RWPE2 (cell line): Measurements from ENCODE around the gene RPL19.

ENCODE experiments used
- ATAC-seq: fragments of 200-7000 bp; cut with Tn5 transposase; 3 replicates; pipeline ENCODE4 v1.9.1; 2021; ENCODE audit warnings: low read depth
- DNase-seq: peaks from one replicate; pipeline ENCODE4 v3.0.0-alpha.2; 2020; ENCODE audit warnings: low spot score
- H3K27ac ChIP-seq: fragments of 450-650 bp; 2 replicates; pipeline ENCODE4 v1.5.1; 2017; ENCODE audit warnings: mild to moderate bottlenecking; ENCODE audit not compliant: poor library complexity, severe bottlenecking
- H3K27me3 ChIP-seq: fragments of 250-450 bp; sonication (Bioruptor Pico); 2 replicates; pipeline ENCODE4 v1.5.1; 2021; ENCODE audit warnings: mild to moderate bottlenecking, moderate library complexity; ENCODE audit not compliant: insufficient read depth, poor library complexity, severe bottlenecking
- H3K36me3 ChIP-seq: fragments of 250-450 bp; sonication (Bioruptor Pico); 2 replicates; pipeline ENCODE4 v1.5.1; 2020; ENCODE audit warnings: low read depth, mild to moderate bottlenecking, moderate library complexity
- H3K4me1 ChIP-seq: fragments of 250-450 bp; sonication (Bioruptor Pico); 2 replicates; pipeline ENCODE4 v1.5.1; 2021; ENCODE audit warnings: mild to moderate bottlenecking, moderate library complexity; ENCODE audit not compliant: insufficient read depth, poor library complexity, severe bottlenecking
- H3K4me3 ChIP-seq: fragments of 250-450 bp; sonication (Bioruptor Pico); 2 replicates; pipeline ENCODE4 v1.5.1; 2021; ENCODE audit warnings: mild to moderate bottlenecking, moderate library complexity; ENCODE audit not compliant: severe bottlenecking
- H3K9me3 ChIP-seq: fragments of 250-450 bp; sonication (Bioruptor Pico); 2 replicates; pipeline ENCODE4 v1.5.1; 2021; ENCODE audit warnings: mild to moderate bottlenecking, moderate library complexity; ENCODE audit not compliant: severe bottlenecking
- TF ChIP-seq, protein P1 (sequence below): fragments of 450-650 bp; IDR thresholded peaks from one replicate; pipeline ENCODE4 v1.5.1; 2017; ENCODE audit warnings: mild to moderate bottlenecking, moderate library complexity; ENCODE audit not compliant: poor library complexity, severe bottlenecking

The RPL19 gene

DNA sequence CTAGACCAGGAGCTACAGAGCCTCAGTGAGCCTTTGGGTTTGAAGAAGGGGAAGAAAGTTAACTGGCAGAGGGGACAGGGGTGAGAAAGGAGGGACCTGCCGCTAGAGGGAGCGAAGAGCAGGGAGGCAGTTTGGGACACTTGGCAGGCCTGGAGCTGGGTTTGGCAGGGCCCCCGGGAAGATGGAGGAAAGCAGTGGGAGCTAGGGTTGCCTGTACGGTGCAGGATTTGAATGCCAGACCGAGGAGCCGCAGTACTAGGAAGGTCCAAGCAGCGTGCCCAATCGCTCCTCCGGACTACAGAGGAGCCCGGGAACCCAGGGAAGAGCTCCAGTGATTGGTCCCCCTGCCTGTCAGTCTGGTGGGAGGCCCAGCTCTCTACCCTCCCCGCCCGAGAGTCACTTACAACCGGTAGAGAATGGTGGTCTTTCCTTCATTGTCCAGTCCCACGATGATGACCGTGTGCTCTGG, 35.4 kb upstream of the RPL19 start:
- H3K36me3 ChIP-seq: no peaks in the 10 kb centered on the region
- H3K9me3 ChIP-seq: no peaks in the 10 kb centered on the region
- H3K27ac ChIP-seq: no peak overlapping the region
- ATAC-seq (peak; percentile 80), DNase-seq (no peak)
- peaks cover 5% of the 10 kb centered on the region for H3K4me1 ChIP-seq
- H3K27me3 ChIP-seq: no peaks in the 10 kb centered on the region
- TF ChIP-seq, protein P1, sequence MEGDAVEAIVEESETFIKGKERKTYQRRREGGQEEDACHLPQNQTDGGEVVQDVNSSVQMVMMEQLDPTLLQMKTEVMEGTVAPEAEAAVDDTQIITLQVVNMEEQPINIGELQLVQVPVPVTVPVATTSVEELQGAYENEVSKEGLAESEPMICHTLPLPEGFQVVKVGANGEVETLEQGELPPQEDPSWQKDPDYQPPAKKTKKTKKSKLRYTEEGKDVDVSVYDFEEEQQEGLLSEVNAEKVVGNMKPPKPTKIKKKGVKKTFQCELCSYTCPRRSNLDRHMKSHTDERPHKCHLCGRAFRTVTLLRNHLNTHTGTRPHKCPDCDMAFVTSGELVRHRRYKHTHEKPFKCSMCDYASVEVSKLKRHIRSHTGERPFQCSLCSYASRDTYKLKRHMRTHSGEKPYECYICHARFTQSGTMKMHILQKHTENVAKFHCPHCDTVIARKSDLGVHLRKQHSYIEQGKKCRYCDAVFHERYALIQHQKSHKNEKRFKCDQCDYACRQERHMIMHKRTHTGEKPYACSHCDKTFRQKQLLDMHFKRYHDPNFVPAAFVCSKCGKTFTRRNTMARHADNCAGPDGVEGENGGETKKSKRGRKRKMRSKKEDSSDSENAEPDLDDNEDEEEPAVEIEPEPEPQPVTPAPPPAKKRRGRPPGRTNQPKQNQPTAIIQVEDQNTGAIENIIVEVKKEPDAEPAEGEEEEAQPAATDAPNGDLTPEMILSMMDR: peak; percentile 85
- H3K4me3 ChIP-seq: peak overlapping the region; percentile 2

DNA sequence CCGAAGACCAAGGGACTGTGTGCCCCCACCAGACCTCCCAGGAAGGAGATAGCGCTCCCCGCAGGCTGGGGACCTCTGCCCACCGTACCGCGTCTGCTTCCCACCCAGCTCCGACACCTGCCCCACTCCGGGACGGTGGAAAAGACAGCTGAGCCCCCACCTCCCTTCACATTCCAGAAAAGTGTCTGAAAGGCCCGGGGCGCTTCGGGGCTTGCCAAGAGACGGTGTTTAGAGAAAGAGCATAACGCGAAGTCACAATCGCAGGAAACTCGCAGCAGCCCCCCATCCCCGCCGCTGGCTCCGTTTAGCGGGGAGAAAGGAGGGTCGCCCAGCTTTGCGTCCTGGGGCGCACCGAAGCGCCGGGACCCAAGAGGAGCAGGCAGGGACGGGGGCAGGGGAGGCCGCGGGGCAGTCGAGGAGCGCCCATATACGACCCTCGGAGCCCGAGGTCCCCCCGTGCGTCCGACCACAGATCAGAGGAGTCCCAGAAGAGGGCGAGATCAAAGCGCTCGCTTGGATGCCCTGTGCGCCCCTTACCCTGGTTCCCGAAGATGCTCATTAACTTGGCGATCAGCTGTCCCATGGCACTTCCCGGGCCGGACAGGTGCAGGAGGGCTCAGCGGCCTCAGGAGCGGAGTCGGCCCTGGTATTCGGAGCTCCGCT, 34.8 kb upstream of the RPL19 start:
- TF ChIP-seq, protein P1: no peak
- no peaks in the 10 kb centered on the region for H3K27me3 ChIP-seq
- DNase-seq (no peak), ATAC-seq (no peak)
- no peaks in the 10 kb centered on the region for H3K36me3 ChIP-seq
- H3K9me3 ChIP-seq: no peaks in the 10 kb centered on the region
- H3K27ac ChIP-seq: no peak overlapping the region
- H3K4me1 ChIP-seq: peaks cover 5% of the 10 kb centered on the region
- H3K4me3 ChIP-seq: no peak overlapping the region

DNA sequence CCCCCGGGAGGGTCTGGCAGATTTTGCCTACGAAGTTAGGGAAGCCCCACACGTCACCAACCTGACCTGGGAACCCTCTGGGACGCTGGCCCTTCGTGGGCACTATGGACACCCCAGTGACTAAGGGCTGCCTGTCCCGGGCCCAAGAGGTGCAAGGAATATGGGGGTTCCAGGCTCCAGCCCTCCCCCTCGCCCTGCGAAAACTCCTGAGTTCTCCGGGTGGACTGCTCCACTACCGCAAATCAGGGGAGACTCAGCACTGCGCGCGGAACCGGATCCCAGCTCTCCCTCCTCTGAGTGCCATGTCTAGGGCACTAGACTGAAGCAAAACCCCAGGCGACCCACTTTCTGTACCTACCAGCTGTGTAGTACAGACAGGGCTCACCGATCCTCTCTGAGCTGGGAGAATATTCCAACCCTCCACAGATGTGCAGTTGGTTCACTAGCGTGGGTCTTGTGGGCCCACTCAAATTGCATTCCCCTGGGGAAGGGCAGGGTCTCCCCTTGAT, 34.2 kb upstream of the RPL19 start, which contains the start of gene ARL5C:
ARL5C (minus strand) TSS at position 321 of the 509 bp plus-strand sequence. CDS start 401 bp downstream, outside the sequence.
- no peak for DNase-seq
- no peak within 1 kb of the TSS for H3K4me3 ChIP-seq
- peaks cover 5% of the 10 kb centered on the region for H3K4me1 ChIP-seq
- H3K36me3 ChIP-seq: no peaks in the 10 kb centered on the region
- no peak within 1 kb of the TSS for H3K27ac ChIP-seq
- no peaks in the 10 kb centered on the region for H3K9me3 ChIP-seq
- H3K27me3 ChIP-seq: no peaks in the 10 kb centered on the region
- TF ChIP-seq, protein P1: no peak
- ATAC-seq: no peak

DNA sequence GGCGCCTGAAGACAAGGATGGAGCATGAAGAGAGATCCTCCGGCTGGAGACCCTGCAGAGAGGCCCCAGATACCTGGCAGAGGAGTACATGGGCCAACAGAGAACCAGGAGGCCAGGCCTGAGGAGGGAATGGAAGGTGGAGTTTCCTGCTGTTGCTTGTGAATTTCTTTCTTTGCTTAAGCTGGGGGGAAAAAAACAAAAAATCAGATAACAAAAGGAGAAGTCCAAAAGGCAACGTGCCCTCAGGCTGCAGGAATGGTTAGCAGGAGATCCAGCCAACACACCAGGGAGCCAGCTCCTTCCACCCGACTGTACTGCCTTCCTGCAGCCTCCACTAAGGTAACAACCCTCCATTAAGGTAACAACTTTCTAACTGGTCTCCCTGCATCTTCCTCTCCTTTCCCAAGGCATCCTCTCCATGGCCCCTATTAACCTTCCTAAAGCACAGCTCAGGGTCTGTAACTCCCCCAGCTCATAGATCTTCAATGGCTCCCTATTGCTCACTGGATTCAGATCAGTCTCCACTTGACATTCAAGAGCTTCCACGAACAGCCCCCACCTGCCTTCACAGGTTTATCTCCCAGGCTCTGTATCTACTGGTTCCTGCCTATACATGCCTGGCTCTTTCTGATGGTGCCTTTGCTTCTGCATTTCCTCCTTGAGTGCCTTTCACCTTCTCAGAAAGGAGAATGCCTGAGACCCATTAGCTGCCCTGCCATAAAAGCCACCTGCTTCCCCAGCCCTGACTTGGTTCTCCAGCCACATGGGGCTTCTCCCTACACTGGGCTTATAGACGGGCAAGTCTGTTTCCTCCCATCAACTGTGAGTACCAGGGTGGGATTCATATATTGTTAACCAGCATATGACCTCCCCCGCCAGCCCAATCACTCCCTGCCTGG, 33.4 kb upstream of the RPL19 start:
- no peak for ATAC-seq
- no peak for DNase-seq
- no peak overlapping the region for H3K27ac ChIP-seq
- no peak overlapping the region for H3K4me3 ChIP-seq
- H3K4me1 ChIP-seq: peaks cover 5% of the 10 kb centered on the region
- TF ChIP-seq, protein P1: no peak
- no peaks in the 10 kb centered on the region for H3K36me3 ChIP-seq
- no peaks in the 10 kb centered on the region for H3K27me3 ChIP-seq
- no peaks in the 10 kb centered on the region for H3K9me3 ChIP-seq
